Stimulated activated effector memory CD8-positive, alpha-beta T cell treated with anti-CD3 and anti-CD28 coated beads, Interleukin-12 subunit alpha, Interleukin-12 subunit beta, amount 100 ng/mL, for 72 hours (primary cell): Measurements from ENCODE around the gene TYW5.

Source experiments
- ATAC-seq: fragments of 150-1000 bp; cut with Tn5 transposase; 2 replicates; pipeline ENCODE4 v1.10.0; 2021
- DNase-seq, 2 donors: peaks; one replicate each; pipeline ENCODE4 v3.0.0; 2021 to 2022; ENCODE audit warnings: low spot score in 2 of 2
- H3K27ac Mint-ChIP-seq: one replicate; pipeline ENCODE4 v1.8.0; 2022; ENCODE audit warnings: mild to moderate bottlenecking, mixed read lengths
- H3K36me3 Mint-ChIP-seq: one replicate; pipeline ENCODE4 v1.8.0; 2022; ENCODE audit warnings: mild to moderate bottlenecking, mixed read lengths
- H3K4me1 Mint-ChIP-seq: one replicate; pipeline ENCODE4 v1.8.0; 2022; ENCODE audit warnings: mixed read lengths
- H3K4me3 Mint-ChIP-seq: one replicate; pipeline ENCODE4 v1.8.0; 2022; ENCODE audit warnings: mild to moderate bottlenecking, mixed read lengths
- H3K9me3 Mint-ChIP-seq: one replicate; pipeline ENCODE4 v1.8.0; 2022; ENCODE audit warnings: mixed read lengths

TYW5 gene

DNA sequence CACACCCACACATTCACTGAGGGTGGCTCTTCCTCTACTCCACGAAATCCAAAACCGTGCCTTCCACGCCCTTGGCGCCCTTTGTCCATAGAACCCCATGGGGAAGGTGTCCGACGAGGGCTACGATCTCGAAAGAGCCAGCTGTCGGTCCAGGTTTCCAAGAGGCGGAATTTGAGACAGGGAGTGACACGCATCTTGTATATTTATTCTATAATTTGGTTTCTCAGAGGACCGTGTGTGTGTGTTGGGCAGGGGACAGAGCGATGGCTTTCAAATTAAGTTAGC, 43.5 kb downstream of the TYW5 start:
- Mint-ChIP-seq H3K9me3 (no peaks in the 10 kb centered on the region), H3K27ac (peak overlapping the region; percentile 90), H3K36me3 (peaks cover 22% of the 10 kb centered on the region), H3K4me1 (peaks cover 25% of the 10 kb centered on the region), H3K4me3 (peak overlapping the region; percentile 91)
- no peak for DNase-seq
- ATAC-seq = no peak

DNA sequence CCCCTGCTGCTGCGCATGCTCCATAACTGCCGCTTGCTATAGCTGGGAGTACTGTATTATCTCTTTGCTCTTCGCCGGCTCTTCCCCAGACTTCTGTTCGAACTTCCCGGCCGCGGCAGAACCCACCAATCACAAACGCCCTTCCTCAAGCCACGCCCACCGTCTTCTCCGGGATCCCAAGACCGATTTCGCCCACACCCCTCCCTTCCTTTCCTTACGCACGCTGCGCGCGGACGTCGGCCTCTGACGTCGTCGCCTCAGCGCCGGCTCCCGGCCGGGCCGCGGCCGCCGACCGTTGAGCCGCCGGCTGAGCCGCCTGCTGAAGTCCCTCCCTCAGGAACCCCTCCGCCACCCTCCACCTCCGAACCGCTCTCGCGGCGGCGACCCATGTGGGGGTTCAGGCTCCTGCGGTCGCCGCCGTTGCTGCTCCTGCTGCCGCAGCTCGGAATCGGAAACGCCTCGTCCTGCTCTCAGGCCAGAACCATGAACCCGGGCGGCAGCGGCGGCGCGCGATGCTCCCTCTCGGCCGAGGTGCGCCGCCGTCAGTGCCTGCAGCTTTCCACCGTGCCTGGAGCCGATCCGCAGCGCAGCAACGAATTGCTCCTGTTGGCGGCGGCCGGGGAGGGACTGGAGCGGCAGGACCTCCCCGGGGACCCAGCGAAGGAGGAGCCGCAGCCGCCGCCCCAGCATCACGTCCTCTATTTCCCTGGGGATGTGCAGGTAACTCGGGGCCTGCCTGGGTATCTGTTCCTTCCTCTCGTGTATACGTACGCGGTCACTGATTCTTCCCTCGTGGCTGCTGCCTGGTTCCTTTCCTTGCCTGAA, 44.0 kb downstream of the TYW5 start, which contains the start of gene C2orf69:
Gene C2orf69 (plus strand): TSS at position 242 of the 825 bp plus-strand sequence. CDS start 146 bp downstream, at position 388.
- H3K4me1 Mint-ChIP-seq = peaks cover 25% of the 10 kb centered on the region
- peak; percentile 82 to 96 for DNase-seq
- H3K9me3 Mint-ChIP-seq = no peaks in the 10 kb centered on the region
- peak; percentile 94 for ATAC-seq
- peaks cover 22% of the 10 kb centered on the region for H3K36me3 Mint-ChIP-seq
- H3K4me3 Mint-ChIP-seq = peak within 1 kb of the TSS; percentile 91
- peak within 1 kb of the TSS; percentile 90 for H3K27ac Mint-ChIP-seq

DNA sequence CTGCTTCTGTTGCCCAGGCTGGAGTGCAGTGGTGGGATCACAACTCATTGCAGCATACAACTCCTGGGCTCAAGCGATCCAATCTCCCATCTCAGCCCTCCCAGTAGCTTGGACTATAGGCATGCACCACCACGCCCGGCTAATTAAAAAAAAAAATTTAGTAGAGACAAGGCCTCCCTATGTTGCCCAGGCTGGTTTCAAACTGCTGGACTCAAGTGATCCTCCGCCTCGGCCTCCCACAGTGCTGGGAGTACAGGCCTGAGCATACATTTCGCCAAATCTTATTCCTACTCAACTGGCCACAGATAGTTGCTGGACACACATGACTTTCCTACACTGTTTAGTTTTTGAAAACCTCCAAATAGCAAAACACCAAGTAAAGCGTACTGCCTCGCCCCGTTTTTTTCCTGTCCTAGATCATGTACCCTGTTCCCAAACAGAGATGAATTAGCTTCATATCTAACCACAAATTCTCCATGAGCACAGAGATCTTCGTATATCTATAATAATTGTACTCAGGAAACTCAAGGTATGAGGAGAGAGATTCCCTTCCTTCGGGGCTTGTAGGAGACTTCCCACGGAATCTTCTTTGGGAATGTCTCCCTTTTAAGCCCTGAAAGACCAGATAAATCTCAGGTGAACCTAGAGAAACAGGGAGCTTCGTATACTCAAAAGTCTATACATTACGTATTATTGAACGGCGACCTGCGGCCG, 44.8 kb downstream of the TYW5 start:
- DNase-seq (no peak), ATAC-seq (no peak)
- Mint-ChIP-seq H3K4me3 (peak overlapping the region; percentile 91), H3K36me3 (peaks cover 20% of the 10 kb centered on the region), H3K9me3 (no peaks in the 10 kb centered on the region), H3K27ac (peak overlapping the region; percentile 90), H3K4me1 (peaks cover 25% of the 10 kb centered on the region)

DNA sequence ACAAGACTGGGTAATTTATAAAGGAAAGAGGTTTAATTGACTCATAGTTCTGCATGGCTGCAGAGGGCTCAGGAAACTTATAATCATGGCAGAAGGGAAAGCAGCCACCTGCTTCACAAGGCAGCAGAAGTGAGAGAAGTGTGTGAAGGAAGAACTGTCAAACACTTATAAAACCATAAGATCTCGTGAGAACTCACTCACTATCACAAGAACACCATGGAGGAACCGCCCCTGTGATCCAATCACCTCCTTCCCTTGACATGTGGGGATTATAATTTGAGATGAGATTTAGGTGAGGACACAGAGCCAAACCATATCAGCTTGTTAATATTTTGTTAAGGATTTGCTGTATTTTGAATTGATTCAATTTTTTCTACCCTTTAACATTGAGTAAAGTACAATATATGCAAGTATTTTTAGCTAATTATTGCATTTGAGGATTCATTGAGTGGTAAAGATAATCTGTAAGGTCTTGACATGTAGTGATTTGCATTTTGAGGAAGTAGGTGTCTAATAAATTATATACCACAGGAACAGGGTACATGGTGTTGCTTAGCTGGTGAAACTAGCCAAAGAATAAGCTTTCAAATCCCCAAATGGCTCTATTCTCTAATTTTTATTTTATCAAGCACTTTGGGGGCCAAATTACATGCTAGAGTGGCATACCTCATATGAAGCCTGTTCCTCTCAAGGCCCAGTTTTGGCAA, 48.1 kb downstream of the TYW5 start:
- no peak overlapping the region for H3K4me3 Mint-ChIP-seq
- no peak for ATAC-seq

DNA sequence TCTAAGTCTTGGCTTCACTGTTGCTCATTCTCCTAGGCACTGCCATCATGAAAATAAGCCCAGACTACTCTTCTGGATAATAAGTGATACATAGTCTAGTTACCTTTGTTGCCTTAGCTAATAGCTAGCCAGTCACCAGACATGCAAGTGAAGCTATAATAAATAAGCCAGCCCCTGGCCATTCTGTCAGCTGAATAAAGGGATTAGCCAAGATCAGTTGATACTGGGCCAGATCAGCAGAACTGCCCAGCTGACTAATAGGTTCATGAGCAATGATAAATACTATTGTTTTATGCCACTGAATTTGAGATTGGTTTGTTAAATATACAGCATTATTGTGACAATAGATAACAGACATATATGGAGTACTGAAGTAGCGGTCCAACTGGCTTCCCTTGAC, 52.2 kb downstream of the TYW5 start:
- no peak for DNase-seq
- no peak overlapping the region for H3K27ac Mint-ChIP-seq
- no peaks in the 10 kb centered on the region for H3K9me3 Mint-ChIP-seq
- no peaks in the 10 kb centered on the region for H3K36me3 Mint-ChIP-seq
- no peaks in the 10 kb centered on the region for H3K4me1 Mint-ChIP-seq
- H3K4me3 Mint-ChIP-seq = no peak overlapping the region
- ATAC-seq = no peak

More for the DNA sequence above, 48.1 kb downstream of the TYW5 start:
- peaks cover 6% of the 10 kb centered on the region for H3K36me3 Mint-ChIP-seq
- no peaks in the 10 kb centered on the region for H3K9me3 Mint-ChIP-seq
- DNase-seq = no peak
- no peak overlapping the region for H3K27ac Mint-ChIP-seq
- H3K4me1 Mint-ChIP-seq = peaks cover 10% of the 10 kb centered on the region

DNA sequence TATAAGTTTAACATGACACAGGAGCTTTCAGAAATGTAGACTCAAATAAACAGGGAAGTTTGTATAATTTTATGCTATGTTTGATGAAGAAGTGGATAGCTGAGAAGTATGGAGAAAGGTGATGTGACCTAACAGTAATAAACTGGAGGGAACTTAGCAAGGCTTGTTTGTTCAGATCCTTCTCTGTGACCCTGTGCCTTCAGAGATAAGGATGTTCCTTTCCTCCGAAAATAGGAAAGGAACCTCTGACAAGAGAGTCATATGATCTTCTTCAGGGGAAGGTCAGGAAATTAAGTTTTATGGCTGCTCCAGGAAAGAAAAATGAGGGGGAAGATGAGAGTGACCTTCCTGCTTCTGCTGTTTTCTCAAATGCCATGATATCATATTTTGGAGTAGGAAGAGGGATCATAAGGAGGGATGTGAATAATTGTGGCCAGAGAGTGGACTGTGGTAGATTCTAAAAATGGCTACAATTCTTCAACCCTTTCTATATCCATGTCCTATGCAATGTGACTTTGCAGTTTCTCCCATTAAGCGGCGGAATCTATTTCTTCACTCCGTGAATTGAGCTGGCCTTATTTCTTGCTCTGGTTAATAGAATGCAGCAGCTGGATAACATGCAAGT, 52.7 kb downstream of the TYW5 start:
- H3K4me3 Mint-ChIP-seq = no peak overlapping the region
- H3K36me3 Mint-ChIP-seq = no peaks in the 10 kb centered on the region
- H3K27ac Mint-ChIP-seq = no peak overlapping the region
- no peak for ATAC-seq
- H3K9me3 Mint-ChIP-seq = no peaks in the 10 kb centered on the region
- H3K4me1 Mint-ChIP-seq = no peaks in the 10 kb centered on the region
- DNase-seq = no peak

DNA sequence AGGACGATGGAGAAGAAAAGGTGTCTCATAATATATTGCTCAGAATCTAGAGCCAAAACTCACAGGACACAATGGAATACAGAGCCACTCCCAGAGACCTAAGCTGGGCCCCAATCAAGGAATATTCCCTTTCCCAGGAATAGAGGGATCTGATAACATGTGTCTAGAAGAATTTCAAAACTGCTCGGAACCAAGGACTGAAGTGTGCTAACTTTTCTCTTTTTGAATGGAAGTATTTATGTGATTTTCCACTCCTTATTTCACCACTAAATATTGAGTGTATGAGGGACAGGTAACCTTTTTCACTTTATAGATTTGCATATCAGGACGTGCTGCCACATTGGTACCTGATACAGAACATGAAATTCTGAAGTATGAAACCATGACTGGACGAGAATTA, 53.3 kb downstream of the TYW5 start:
- ATAC-seq = no peak
- H3K4me1 Mint-ChIP-seq = no peaks in the 10 kb centered on the region
- no peaks in the 10 kb centered on the region for H3K9me3 Mint-ChIP-seq
- no peaks in the 10 kb centered on the region for H3K36me3 Mint-ChIP-seq
- no peak overlapping the region for H3K4me3 Mint-ChIP-seq
- no peak overlapping the region for H3K27ac Mint-ChIP-seq
- DNase-seq = no peak

DNA sequence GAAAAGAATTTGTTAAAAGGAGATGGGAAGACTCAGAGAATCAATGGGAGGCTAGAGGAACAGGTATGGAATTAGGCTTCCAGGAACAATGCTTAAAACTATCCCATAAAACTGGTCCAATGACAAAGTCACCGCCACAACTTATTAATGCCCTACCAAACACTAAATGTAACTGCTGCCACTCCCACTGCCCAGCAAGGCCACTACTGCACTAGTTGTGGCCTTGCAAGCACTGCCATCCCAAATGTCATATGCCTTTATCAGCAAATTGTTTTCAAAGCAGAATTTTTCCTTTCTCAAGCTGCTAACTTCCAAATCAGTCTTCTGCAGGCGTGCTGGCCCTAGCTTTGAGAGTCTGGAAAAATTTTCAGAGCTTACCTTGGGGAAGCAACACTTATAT, 58.7 kb downstream of the TYW5 start:
- DNase-seq = no peak
- no peak for ATAC-seq
- Mint-ChIP-seq H3K27ac (no peak overlapping the region), H3K36me3 (no peaks in the 10 kb centered on the region), H3K4me3 (no peak overlapping the region), H3K4me1 (no peaks in the 10 kb centered on the region), H3K9me3 (no peaks in the 10 kb centered on the region)

DNA sequence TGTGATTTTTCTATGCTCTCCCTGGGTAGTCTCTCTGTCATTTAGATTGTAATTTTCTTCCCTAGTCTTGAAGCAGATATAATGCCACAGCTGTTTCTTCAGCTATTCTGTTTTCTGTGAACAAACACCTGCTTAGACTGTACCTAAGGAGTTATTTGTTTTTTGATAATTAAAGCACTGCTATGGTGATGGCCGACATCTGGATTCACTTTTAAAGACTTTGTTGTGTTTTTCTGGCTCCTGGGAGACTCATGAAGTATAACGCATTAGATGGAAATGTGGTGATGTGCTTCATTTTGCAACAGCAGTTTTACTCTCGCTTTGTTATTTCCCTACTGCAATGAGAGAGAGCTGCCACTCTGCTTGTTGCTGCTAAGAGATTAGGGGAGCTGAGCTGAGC, 59.9 kb downstream of the TYW5 start:
- Mint-ChIP-seq H3K27ac (no peak overlapping the region), H3K9me3 (no peaks in the 10 kb centered on the region), H3K4me1 (no peaks in the 10 kb centered on the region), H3K4me3 (no peak overlapping the region), H3K36me3 (no peaks in the 10 kb centered on the region)
- no peak for ATAC-seq
- DNase-seq = no peak

DNA sequence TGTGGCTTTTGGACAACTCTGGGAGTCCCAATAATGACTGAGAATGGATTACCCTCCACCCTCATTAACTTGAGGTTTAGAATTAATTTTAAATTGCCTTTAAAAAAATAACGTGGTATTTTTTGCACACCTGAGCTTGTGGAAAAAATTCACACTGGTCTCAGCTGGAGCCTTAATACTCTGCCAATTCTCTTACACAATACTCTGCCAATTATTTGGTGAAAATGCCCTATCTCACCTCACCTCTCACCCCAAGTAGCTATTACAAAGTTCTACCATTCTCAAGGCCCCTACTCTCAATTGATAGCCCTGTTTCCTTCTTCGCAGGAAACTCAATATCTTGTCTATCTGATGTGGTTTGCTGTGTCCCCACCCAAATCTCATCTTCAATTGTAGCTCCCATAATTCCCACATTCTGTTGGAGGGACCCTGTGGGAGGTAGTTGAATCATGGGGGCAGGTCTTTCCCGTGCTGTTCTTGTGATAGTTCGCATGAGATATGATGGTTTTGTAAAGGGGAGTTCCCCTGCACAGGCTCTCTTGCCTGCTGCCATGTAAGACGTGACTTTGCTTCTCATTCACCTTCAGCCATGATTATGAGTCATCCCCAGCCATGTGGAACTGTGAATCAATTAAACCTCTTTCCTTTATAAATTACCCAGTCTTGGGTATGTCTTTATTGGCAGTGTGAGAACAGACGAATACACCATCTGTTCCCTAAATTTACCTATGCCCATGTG, 71.6 kb downstream of the TYW5 start:
- Mint-ChIP-seq H3K36me3 (no peaks in the 10 kb centered on the region), H3K4me3 (no peak overlapping the region), H3K4me1 (no peaks in the 10 kb centered on the region), H3K27ac (no peak overlapping the region), H3K9me3 (no peaks in the 10 kb centered on the region)
- ATAC-seq = no peak
- no peak for DNase-seq

DNA sequence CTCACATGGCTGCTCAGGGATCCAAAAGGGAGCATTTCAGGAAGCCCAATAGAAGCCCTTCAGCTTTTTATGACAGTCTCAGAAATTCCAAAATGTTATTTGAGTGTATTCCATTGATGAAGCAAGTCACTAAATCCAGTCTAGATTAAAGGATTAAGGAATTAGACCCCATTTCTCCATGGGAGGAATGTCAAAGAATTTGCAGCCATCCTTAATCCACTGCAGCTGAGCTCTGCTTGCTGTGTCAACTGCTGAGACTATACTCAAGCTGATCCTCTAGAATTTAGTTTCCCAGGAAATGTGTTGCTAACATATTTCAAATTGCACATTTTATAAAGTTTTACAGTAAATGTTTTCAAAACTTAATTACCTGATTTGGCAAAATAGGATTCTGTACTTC, 72.6 kb downstream of the TYW5 start:
- Mint-ChIP-seq H3K36me3 (no peaks in the 10 kb centered on the region), H3K9me3 (no peaks in the 10 kb centered on the region), H3K4me1 (no peaks in the 10 kb centered on the region), H3K27ac (no peak overlapping the region), H3K4me3 (no peak overlapping the region)
- DNase-seq (no peak), ATAC-seq (no peak)
